ENCODE results near the gene CARD10. TPM values are rescaled to one million over a fixed set of nuclear protein-coding genes. Genes with fewer than 3 reads are reported as not detected.
A peak's percentile ranks its signal among the peaks of the same experiment; 100 is the strongest.

The CARD10 gene
- total and polyA plus RNA-seq, 2 of the 13 experiments (the other 11 are each of a cell fraction or from before 2014, with no cell fraction given), result 35.2 to 55.8 TPM

GRCh38 chr22:37545703-37546436 lies 26.7 kb upstream of the CARD10 start (continued):
- TF ChIP-seq RNF2 (conservative IDR thresholded peaks at IDR 0.05; ENCODE audit: low read depth), result no peak
- peak in 1 of 2 experiments; percentile 95; a peak in 2 of 4 replicates for TF ChIP-seq KLF16 (CRISPR knock-in tag; IDR thresholded peaks at IDR 0.05)
- TF ChIP-seq KIAA2018 (CRISPR knock-in tag; IDR thresholded peaks at IDR 0.05; ENCODE audit: borderline replicate concordance), result no peak
- TF ChIP-seq ZNF737 (CRISPR knock-in tag; IDR thresholded peaks at IDR 0.05; ENCODE audit: borderline replicate concordance), result 0 out of 2 replicates have a peak, but pooled peaks have one; percentile 72
- no peak for TF ChIP-seq SNAPC5 (CRISPR knock-in tag; IDR thresholded peaks at IDR 0.05; ENCODE audit: borderline replicate concordance)
- TF ChIP-seq TBL1XR1 (IDR thresholded peaks at IDR 0.05; ENCODE audit: borderline replicate concordance, low read length, partially characterized antibody), result peak; percentile 89
- TF ChIP-seq NFYC (CRISPR knock-in tag; IDR thresholded peaks at IDR 0.05), result peak; percentile 22; the same call in 1 of the 2 replicates
- no peak; the same call in 1 of the 2 replicates for TF ChIP-seq JDP2 (CRISPR knock-in tag; IDR thresholded peaks at IDR 0.05; ENCODE audit: borderline replicate concordance)
- TF ChIP-seq ZIK1 (CRISPR knock-in tag; IDR thresholded peaks at IDR 0.05; ENCODE audit: borderline replicate concordance, low read depth), result peak; percentile 90; the same call in 1 of the 2 replicates
- TF ChIP-seq SNAI1 (CRISPR knock-in tag; IDR thresholded peaks at IDR 0.05; ENCODE audit: borderline replicate concordance), result no peak; the same call in 1 of the 2 replicates
- 0 out of 2 replicates have a peak, but pooled peaks have one; percentile 85 for TF ChIP-seq ZNF761 (CRISPR knock-in tag; conservative IDR thresholded peaks at IDR 0.05)
- no peak for TF ChIP-seq MBNL3 (CRISPR knock-in tag; conservative IDR thresholded peaks at IDR 0.05)
- TF ChIP-seq SIN3A (IDR thresholded peaks at IDR 0.05; ENCODE audit: borderline replicate concordance, low read depth, low read length), result peak; percentile 78; the same call in 1 of the 2 replicates
- peak; percentile 97 for TF ChIP-seq PITX1 (CRISPR knock-in tag; IDR thresholded peaks at IDR 0.05)
- TF ChIP-seq ZBTB7A (CRISPR knock-in tag; IDR thresholded peaks at IDR 0.05), result peak; percentile 100
- no peak for TF ChIP-seq ZNF781 (CRISPR knock-in tag; IDR thresholded peaks at IDR 0.05; ENCODE audit: borderline replicate concordance, not compliant biosample characterization)
- no peak for TF ChIP-seq ZNF484 (CRISPR knock-in tag; IDR thresholded peaks at IDR 0.05; ENCODE audit: borderline replicate concordance, low read depth)
- TF ChIP-seq TFE3 (CRISPR knock-in tag; IDR thresholded peaks at IDR 0.05), result no peak
- no peak; the same call in 1 of the 2 replicates for TF ChIP-seq ZNF839 (CRISPR knock-in tag; IDR thresholded peaks at IDR 0.05; ENCODE audit: borderline replicate concordance)

Measured in HepG2 (cell line).